IMR-90 (cell line): Measurements from ENCODE around the gene IGF1R. TPM values are rescaled to one million over a fixed set of nuclear protein-coding genes. Genes with fewer than 3 reads are reported as not detected.

Experiments used
- ATAC-seq: fragments of 200-7000 bp; cut with Tn5 transposase; 2 replicates; pipeline ENCODE4 v1.9.1; 2020; ENCODE audit warnings: low read depth, mild to moderate bottlenecking, moderate library complexity
- BruUV-seq: library from RNA; stranded (reverse); fragments of 400-500 nt; replicated peaks from 2 replicates; lab custom pipeline; 2021; lab: Mats Ljungman, UMichigan
- CTCF ChIA-PET: fragments of 300-600 bp; formaldehyde crosslinking; extraction: SDS; loops from one replicate; lab custom pipeline; 2021; ENCODE audit warnings: antibody characterized with exemption; lab: Yijun Ruan, JAX
- POLR2A ChIA-PET: fragments of 300-600 bp; sonication (Branson Sonifier 250); formaldehyde crosslinking; loops from one replicate; lab custom pipeline; 2022; ENCODE audit warnings: antibody characterized with exemption; ENCODE audit not compliant: unreplicated experiment; lab: Charles Lee
- DNase-seq: peaks from one replicate; pipeline ENCODE4 v3.0.0; 2013
- H2AFZ ChIP-seq: replicated peaks from 2 replicates; pipeline ENCODE3; 2013; ENCODE audit warnings: low read length, mild to moderate bottlenecking; ENCODE audit not compliant: poor library complexity
- H2AK5ac ChIP-seq: 2 replicates; pipeline ENCODE4 v1.6.1; 2013; ENCODE audit warnings: low read depth, low read length, inconsistent platforms
- H2AK9ac ChIP-seq: replicated peaks from 2 replicates; pipeline ENCODE3; 2013; ENCODE audit warnings: mild to moderate bottlenecking, low read depth, low read length, moderate library complexity; ENCODE audit not compliant: poor library complexity
- H2BK120ac ChIP-seq: 2 replicates; pipeline ENCODE4 v1.6.1; 2013; ENCODE audit warnings: low read depth, low read length, inconsistent platforms
- H2BK15ac ChIP-seq: 3 replicates; pipeline ENCODE4 v1.6.1; 2013; ENCODE audit warnings: low read depth, low read length, inconsistent platforms
- H2BK20ac ChIP-seq: 2 replicates; pipeline ENCODE4 v1.6.1; 2013; ENCODE audit warnings: low read depth, mild to moderate bottlenecking, inconsistent platforms, low read length, moderate library complexity
- H2BK5ac ChIP-seq: 2 replicates; pipeline ENCODE4 v1.6.1; 2013; ENCODE audit warnings: mild to moderate bottlenecking, low read depth, low read length, inconsistent platforms; ENCODE audit not compliant: poor library complexity, severe bottlenecking
- H3K14ac ChIP-seq: replicated peaks from 2 replicates; pipeline ENCODE4 v1.6.1; 2013; ENCODE audit warnings: low read depth, low read length, inconsistent platforms
- H3K18ac ChIP-seq: 2 replicates; pipeline ENCODE4 v1.6.1; 2013; ENCODE audit warnings: low read depth, low read length, control low read depth
- H3K23ac ChIP-seq: 2 replicates; pipeline ENCODE4 v1.6.1; 2013; ENCODE audit warnings: low read depth, low read length, inconsistent platforms
- H3K27ac ChIP-seq: 2 replicates; pipeline ENCODE4 v1.5.1; 2013; ENCODE audit warnings: mild to moderate bottlenecking, control low read depth, low read length; ENCODE audit not compliant: insufficient read depth
- H3K27me3 ChIP-seq: 2 replicates; pipeline ENCODE4 v1.6.1; 2013; ENCODE audit warnings: low read length; ENCODE audit not compliant: control insufficient read depth, insufficient read depth
- H3K36me3 ChIP-seq: 2 replicates; pipeline ENCODE4 v1.6.1; 2013; ENCODE audit warnings: low read length, mixed read lengths; ENCODE audit not compliant: control insufficient read depth, insufficient read depth
- H3K4ac ChIP-seq: 2 replicates; pipeline ENCODE4 v1.6.1; 2013; ENCODE audit warnings: low read depth, low read length, inconsistent platforms
- H3K4me1 ChIP-seq: 2 replicates; pipeline ENCODE4 v1.6.1; 2013; ENCODE audit warnings: low read length, mixed read lengths; ENCODE audit not compliant: control insufficient read depth, insufficient read depth
- H3K4me2 ChIP-seq: 2 replicates; pipeline ENCODE4 v1.6.1; 2013; ENCODE audit warnings: low read depth, mild to moderate bottlenecking, control low read depth, low read length, moderate library complexity
- H3K4me3 ChIP-seq: 2 replicates; pipeline ENCODE4 v1.5.1; 2013; ENCODE audit warnings: low read depth, mild to moderate bottlenecking, control low read depth, low read length, moderate library complexity; ENCODE audit not compliant: insufficient read depth
- H3K56ac ChIP-seq: 2 replicates; pipeline ENCODE4 v1.6.1; 2013; ENCODE audit warnings: low read length, inconsistent platforms; ENCODE audit not compliant: insufficient read depth; ENCODE audit errors: extremely low read depth
- H3K79me1 ChIP-seq, 2 experiments: 2 replicates each; pipeline ENCODE4 v1.6.1; 2013; ENCODE audit warnings: low read length in 2 of 2, inconsistent platforms in 1 of 2, low read depth in 1 of 2
- H3K9ac ChIP-seq: 2 replicates; pipeline ENCODE4 v1.6.1; 2013; ENCODE audit warnings: low read depth, low read length, control low read depth
- H3K9me1 ChIP-seq: 2 replicates; pipeline ENCODE4 v1.6.1; 2013; ENCODE audit warnings: low read length, inconsistent platforms; ENCODE audit not compliant: insufficient read depth
- H3K9me3 ChIP-seq: 2 replicates; pipeline ENCODE4 v1.6.1; 2013; ENCODE audit warnings: low read length; ENCODE audit not compliant: control insufficient read depth, insufficient read depth
- H4K20me1 ChIP-seq: 2 replicates; pipeline ENCODE4 v1.6.1; 2013; ENCODE audit warnings: low read length, inconsistent platforms; ENCODE audit not compliant: insufficient read depth
- H4K5ac ChIP-seq: 2 replicates; pipeline ENCODE4 v1.6.1; 2013; ENCODE audit warnings: mild to moderate bottlenecking, low read depth, low read length, control low read depth
- H4K8ac ChIP-seq, 2 experiments: 2 replicates each; pipeline ENCODE4 v1.6.1; 2013; ENCODE audit warnings: low read depth in 2 of 2, low read length in 2 of 2, control low read depth in 1 of 2, inconsistent platforms in 1 of 2
- H4K91ac ChIP-seq: 2 replicates; pipeline ENCODE4 v1.6.1; 2013; ENCODE audit warnings: low read depth, low read length, inconsistent platforms; ENCODE audit not compliant: insufficient read depth
- CEBPB ChIP-seq: IDR thresholded peaks from 2 replicates; pipeline ENCODE4 v1.6.1; 2012; ENCODE audit warnings: low read depth, low read length, improper control_type of control experiment
- CHD1 ChIP-seq: IDR thresholded peaks from 2 replicates; pipeline ENCODE4 v1.6.1; 2012; ENCODE audit warnings: low read depth, low read length, improper control_type of control experiment
- CTCF ChIP-seq: conservative IDR thresholded peaks from 2 replicates; pipeline ENCODE4 v1.5.1; 2012; ENCODE audit warnings: mild to moderate bottlenecking, low read depth, low read length, improper control_type of control experiment
- ELK1 ChIP-seq: fragments of 150-350 bp; IDR thresholded peaks from 2 replicates; pipeline ENCODE4 v1.6.1; 2016; ENCODE audit warnings: low read depth, mild to moderate bottlenecking, low read length, moderate library complexity, borderline replicate concordance
- FOS ChIP-seq: fragments of 150-350 bp; IDR thresholded peaks from 2 replicates; pipeline ENCODE4 v1.6.1; 2016; ENCODE audit warnings: low read depth, low read length
- MAZ ChIP-seq: IDR thresholded peaks from 2 replicates; pipeline ENCODE4 v1.6.1; 2012; ENCODE audit warnings: low read depth, mild to moderate bottlenecking, low read length, improper control_type of control experiment, moderate library complexity, borderline replicate concordance
- MXI1 ChIP-seq: IDR thresholded peaks from 2 replicates; pipeline ENCODE4 v1.6.1; 2012; ENCODE audit warnings: low read depth, mild to moderate bottlenecking, low read length, moderate library complexity, borderline replicate concordance
- POLR2A ChIP-seq: IDR thresholded peaks from 2 replicates; pipeline ENCODE4 v1.6.1; 2012; ENCODE audit warnings: mild to moderate bottlenecking, low read depth, low read length
- RAD21 ChIP-seq: IDR thresholded peaks from 2 replicates; pipeline ENCODE4 v1.6.1; 2012; ENCODE audit warnings: low read length, improper control_type of control experiment
- RFX5 ChIP-seq: IDR thresholded peaks from 2 replicates; pipeline ENCODE4 v1.8.0; 2012; ENCODE audit warnings: low read depth, mild to moderate bottlenecking, low read length, moderate library complexity
- USF2 ChIP-seq: fragments of 150-350 bp; IDR thresholded peaks from 2 replicates; pipeline ENCODE4 v1.6.1; 2017; ENCODE audit warnings: mild to moderate bottlenecking, antibody characterized with exemption, low read length, low read depth
- WGBS, 2 experiments: methylation state at CpG; one replicate each; pipeline versions ENCODE4 v1.1.5 to v1.1.7; 2013; ENCODE audit warnings: missing lambda C conversion rate in 2 of 2; ENCODE audit not compliant: insufficient read length in 1 of 2; ENCODE audit errors: extremely low coverage in 2 of 2; 5-methylcytosine and 5-hydroxymethylcytosine counted together
- dilution Hi-C: fragments of 300-500 bp; cut with HindIII; formaldehyde crosslinking; loops from one replicate; pipeline ENCODE4 v1.14.3; 2018; ENCODE audit warnings: low sequenced_read_pairs; ENCODE audit not compliant: unreplicated experiment
- in situ Hi-C: fragments of 300-500 bp; cut with MboI; formaldehyde crosslinking; loops from 3 replicates; pipeline ENCODE4 v1.14.3; 2019; ENCODE audit warnings: low sequenced_read_pairs, inconsistent platforms, mixed read lengths
- intact Hi-C: fragments of 100-400 bp; cut with micrococcal nuclease; formaldehyde crosslinking; loops from 2 replicates; pipeline ENCODE4 v1.10.0; 2022
- polyA plus RNA-seq, 3 experiments: library from polyadenylated mRNA; depleted of rRNA; stranded (reverse); fragments of >200 nt; gene quantifications; 2 replicates each; pipeline ENCODE4 v1.2.3, GENCODE V29; 2012; ENCODE audit warnings: low replicate concordance in 1 of 3
- total RNA-seq: library from RNA; depleted of rRNA; stranded (reverse); fragments of >200 nt; gene quantifications from 2 replicates; pipeline ENCODE4 v1.2.3, GENCODE V29; 2012

IGF1R gene
- total and polyA plus RNA-seq, 2 of the 4 experiments (the other 2 are of a cell fraction): 24.0 to 24.9 TPM

- Histone ChIP-seq H3K9ac (peak overlapping the region; percentile 38; the same call in 1 of the 2 replicates), H3K56ac (no peak overlapping the region), H3K4me2 (peak overlapping the region; percentile 92), H3K14ac (0 out of 2 replicates have a peak overlapping the region, but pooled peaks have one; percentile 4), H3K4me1 (no peaks in the 10 kb centered on the region), H4K8ac (no peak overlapping the region), H2AK9ac (no peak overlapping the region), H3K9me1 (no peaks in the 10 kb centered on the region), H4K20me1 (peaks cover 13% of the 10 kb centered on the region), H3K23ac (peak overlapping the region; percentile 11; the same call in 1 of the 2 replicates), H4K91ac (no peak overlapping the region), H2BK5ac (no peak overlapping the region), H2BK15ac (no peak overlapping the region), H3K4ac (no peak overlapping the region), H3K79me1 (peaks cover 0 to 1% of the 10 kb centered on the region in 2 experiments; a peak in 1 of 4 replicates), H3K18ac (no peak overlapping the region), H2BK120ac (peak overlapping the region; percentile 20; the same call in 1 of the 2 replicates), H4K5ac (no peak overlapping the region), H3K27ac (no peak overlapping the region), H2AFZ (no peak overlapping the region), H3K36me3 (no peaks in the 10 kb centered on the region), H2AK5ac (no peak overlapping the region), H3K9me3 (no peaks in the 10 kb centered on the region; the same call in 1 of the 2 replicates), H3K4me3 (peak overlapping the region; percentile 85), H3K27me3 (peaks cover 29% of the 10 kb centered on the region), H2BK20ac (no peak overlapping the region)
- no peak for TF ChIP-seq ELK1
- no peak for TF ChIP-seq MAZ
- TF ChIP-seq CHD1: no peak
- no peak for TF ChIP-seq CTCF
- TF ChIP-seq MXI1: no peak
- TF ChIP-seq FOS: no peak
- TF ChIP-seq POLR2A: no peak
- TF ChIP-seq RFX5: no peak
- no peak for TF ChIP-seq USF2
- TF ChIP-seq CEBPB: no peak
- TF ChIP-seq RAD21: no peak
- POLR2A ChIA-PET: no interaction called here
- dilution Hi-C loops: no loop called here
- in situ Hi-C loops: no loop called here
- ATAC-seq (no peak), DNase-seq (no peak)
- intact Hi-C loops: loop anchor here (1.0 kb wide), 2 partner anchors 127 to 204 kb away; no protein-coding TSS in a partner anchor
- 0% methylated on average over 1 of the region's 7 CpGs; no CpG with 5 or more reads in 1 of the 2 experiments for WGBS, 2 experiments
- BruUV-seq: no TSS peak
- CTCF ChIA-PET: interaction anchor here (0.6 to 4.1 kb wide), 11 partner anchors 9 to 430 kb away, joined by 3 to 31 read pairs (median 3); no protein-coding TSS in a partner anchor
These were observed 1.8 kb upstream of the IGF1R start for GRCh38 chr15:98646546-98647025.
